Cardiac muscle cell (in vitro differentiated cells and primary cell): ENCODE results near the gene SOX30. TPM values are rescaled to one million over a fixed set of nuclear protein-coding genes. Genes with fewer than 3 reads are reported as not detected.

Source experiments
- DNase-seq, 2 donors: peaks; one replicate each; pipeline versions ENCODE4 v3.0.0 to v3.0.0-alpha.2; 2010 to 2017; ENCODE audit warnings: low read depth in 1 of 2, low spot score in 1 of 2
- H3K27ac ChIP-seq: fragments of 200-600 bp; sonication (generic); 2 replicates; pipeline ENCODE4 v1.5.1; 2016
- H3K27me3 ChIP-seq: fragments of 200-600 bp; sonication (generic); 2 replicates; pipeline ENCODE4 v1.6.0; 2016; ENCODE audit warnings: control low read depth
- H3K36me3 ChIP-seq: fragments of 200-600 bp; sonication (generic); 2 replicates; pipeline ENCODE4 v1.5.1; 2016; ENCODE audit warnings: control low read depth
- H3K4me1 ChIP-seq: fragments of 200-600 bp; sonication (generic); 2 replicates; pipeline ENCODE4 v1.8.1; 2017; ENCODE audit warnings: low read depth, mild to moderate bottlenecking, mixed run types
- H3K4me3 ChIP-seq: fragments of 200-600 bp; sonication (generic); 2 replicates; pipeline ENCODE4 v1.5.1; 2016; ENCODE audit warnings: mild to moderate bottlenecking
- H3K9me3 ChIP-seq: fragments of 200-600 bp; sonication (generic); 2 replicates; pipeline ENCODE4 v1.5.1; 2017; ENCODE audit warnings: low read depth, mild to moderate bottlenecking, control low read depth
- CTCF ChIP-seq: IDR thresholded peaks from 2 replicates; pipeline ENCODE4 v1.5.1; 2012; ENCODE audit warnings: low read depth, mild to moderate bottlenecking, low read length
- polyA plus RNA-seq: library from polyadenylated mRNA; unstranded; fragments of >200 nt; fragmentation: Nextera tagmentation; extraction: Ambion mirVana; gene quantifications from 2 replicates; pipeline ENCODE4 v1.2.1, GENCODE V29; 2016
- total RNA-seq: library from RNA; depleted of rRNA; stranded (reverse); fragments of >200 nt; gene quantifications from 2 replicates; pipeline ENCODE4 v1.2.3, GENCODE V29; 2016

Gene SOX30
- total and polyA plus RNA-seq, 2 experiments from 2014 or later, result not detected

- no peak overlapping the region for H3K4me3 ChIP-seq
- no peaks in the 10 kb centered on the region for H3K4me1 ChIP-seq
- no peak for DNase-seq
- no peak for TF ChIP-seq CTCF
- H3K27me3 ChIP-seq, result peaks cover 37% of the 10 kb centered on the region
- H3K9me3 ChIP-seq, result no peaks in the 10 kb centered on the region
- no peak overlapping the region for H3K27ac ChIP-seq
- H3K36me3 ChIP-seq, result no peaks in the 10 kb centered on the region
Observed at GRCh38 chr5:157672976-157673375, 20.7 kb upstream of the SOX30 start.

GRCh38 chr5:157671592-157672330 is 19.5 kb upstream of the SOX30 start:
- no peak for DNase-seq
- H3K4me3 ChIP-seq, result peak overlapping the region; percentile 48
- H3K4me1 ChIP-seq, result no peaks in the 10 kb centered on the region

GRCh38 chr5:157670662-157671591 is 18.7 kb upstream of the SOX30 start, which contains the start of gene C5orf52:
C5orf52 (plus strand) TSS chr5:157671533; CDS start chr5:157671615, 82 bp downstream.
- Histone ChIP-seq H3K36me3 (no peaks in the 10 kb centered on the region), H3K27ac (no peak within 1 kb of the TSS), H3K9me3 (no peaks in the 10 kb centered on the region), H3K27me3 (peaks cover 37% of the 10 kb centered on the region), H3K4me3 (peak within 1 kb of the TSS; percentile 48), H3K4me1 (no peaks in the 10 kb centered on the region)
- peak; percentile 39 to 66 for DNase-seq
- TF ChIP-seq CTCF, result no peak

More at GRCh38 chr5:157671592-157672330, 19.5 kb upstream of the SOX30 start:
- no peak for TF ChIP-seq CTCF
- Histone ChIP-seq H3K36me3 (no peaks in the 10 kb centered on the region), H3K9me3 (no peaks in the 10 kb centered on the region), H3K27me3 (peaks cover 37% of the 10 kb centered on the region), H3K27ac (no peak overlapping the region)

GRCh38 chr5:157669701-157670097 is 17.5 kb upstream of the SOX30 start:
- Histone ChIP-seq H3K9me3 (no peaks in the 10 kb centered on the region), H3K4me3 (no peak overlapping the region), H3K27ac (no peak overlapping the region), H3K4me1 (no peaks in the 10 kb centered on the region), H3K36me3 (no peaks in the 10 kb centered on the region), H3K27me3 (peaks cover 37% of the 10 kb centered on the region)
- no peak for DNase-seq
- no peak for TF ChIP-seq CTCF

- Histone ChIP-seq H3K27ac (no peak overlapping the region), H3K4me1 (no peaks in the 10 kb centered on the region), H3K4me3 (no peak overlapping the region), H3K36me3 (no peaks in the 10 kb centered on the region), H3K9me3 (no peaks in the 10 kb centered on the region), H3K27me3 (peaks cover 31% of the 10 kb centered on the region)
- no peak for DNase-seq
- TF ChIP-seq CTCF, result no peak
Observed at GRCh38 chr5:157668356-157668755, 16.1 kb upstream of the SOX30 start.
